SKM-1 treated with dmso at 0.1 percent for 144 hours (cell line): ENCODE data around the gene ZNF879.

ENCODE experiments used
- DNase-seq: peaks from one replicate; lab custom pipeline; 2025; ENCODE audit not compliant: unreplicated experiment; lab: John Stamatoyannopoulos, UW

The ZNF879 gene

DNA sequence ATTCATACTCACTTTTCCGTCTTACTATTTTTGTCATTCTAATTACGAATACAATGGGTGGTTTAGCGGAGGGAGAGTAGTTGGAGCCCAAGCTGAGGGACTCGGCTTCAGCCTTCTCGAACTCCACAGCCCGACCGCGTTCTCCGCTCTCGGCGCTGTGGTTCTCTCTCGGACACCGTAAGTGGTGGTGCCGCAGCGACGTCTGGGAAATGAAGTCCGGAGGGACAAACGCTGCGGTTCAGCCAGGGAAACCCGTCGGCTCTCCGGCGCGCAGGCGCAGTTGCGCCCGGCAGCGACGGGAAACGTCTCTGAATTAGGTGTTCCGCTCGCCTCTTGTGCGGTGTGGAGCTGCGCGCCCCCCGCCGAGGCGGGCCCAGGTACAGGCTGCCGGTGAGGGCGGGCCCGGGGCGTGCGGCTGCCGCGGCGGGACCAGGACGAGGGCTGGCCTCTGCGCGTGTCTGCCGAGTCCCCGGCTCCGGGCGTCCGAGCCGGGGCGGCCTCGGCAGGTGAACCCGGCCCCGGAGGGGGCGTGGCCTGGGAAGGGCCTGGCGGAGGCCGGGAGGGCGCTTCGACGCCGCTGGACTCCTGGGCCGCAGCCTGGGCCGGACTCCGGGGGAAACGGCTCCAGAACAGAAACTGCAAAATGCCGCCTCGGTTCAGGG, at the start of gene ZNF879:
Gene ZNF879 (plus strand): TSS at position 277 of the 662 bp plus-strand sequence. CDS start 1,201 bp downstream, outside the sequence.
- DNase-seq = peak; percentile 91

- DNase-seq = no peak
Observed at GRCh38 chr5:178981381-178981780, 42.2 kb upstream of the ZNF879 start.

GRCh38 chr5:178982941-178983340, 40.7 kb upstream of the ZNF879 start:
- DNase-seq = no peak

DNA sequence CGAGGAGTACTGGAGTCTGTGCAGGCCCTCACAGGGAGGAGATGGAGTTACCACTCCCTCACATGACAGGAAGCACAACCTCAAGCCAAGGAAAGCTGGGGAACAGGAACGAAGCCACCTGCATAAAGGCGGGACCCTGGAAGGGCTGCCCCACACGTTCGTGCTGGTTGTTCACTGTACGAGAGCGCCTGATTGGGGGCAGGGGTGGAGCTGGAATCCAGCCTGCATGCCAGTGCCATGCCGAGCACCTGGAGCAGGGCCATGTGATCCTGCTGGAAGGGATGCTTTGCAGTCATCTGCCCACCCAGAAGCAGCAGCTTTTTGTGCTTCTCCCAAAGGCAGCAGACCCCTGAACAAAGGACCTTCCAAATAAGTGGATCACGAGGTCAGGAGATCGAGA, 39.9 kb upstream of the ZNF879 start:
- no peak for DNase-seq

DNA sequence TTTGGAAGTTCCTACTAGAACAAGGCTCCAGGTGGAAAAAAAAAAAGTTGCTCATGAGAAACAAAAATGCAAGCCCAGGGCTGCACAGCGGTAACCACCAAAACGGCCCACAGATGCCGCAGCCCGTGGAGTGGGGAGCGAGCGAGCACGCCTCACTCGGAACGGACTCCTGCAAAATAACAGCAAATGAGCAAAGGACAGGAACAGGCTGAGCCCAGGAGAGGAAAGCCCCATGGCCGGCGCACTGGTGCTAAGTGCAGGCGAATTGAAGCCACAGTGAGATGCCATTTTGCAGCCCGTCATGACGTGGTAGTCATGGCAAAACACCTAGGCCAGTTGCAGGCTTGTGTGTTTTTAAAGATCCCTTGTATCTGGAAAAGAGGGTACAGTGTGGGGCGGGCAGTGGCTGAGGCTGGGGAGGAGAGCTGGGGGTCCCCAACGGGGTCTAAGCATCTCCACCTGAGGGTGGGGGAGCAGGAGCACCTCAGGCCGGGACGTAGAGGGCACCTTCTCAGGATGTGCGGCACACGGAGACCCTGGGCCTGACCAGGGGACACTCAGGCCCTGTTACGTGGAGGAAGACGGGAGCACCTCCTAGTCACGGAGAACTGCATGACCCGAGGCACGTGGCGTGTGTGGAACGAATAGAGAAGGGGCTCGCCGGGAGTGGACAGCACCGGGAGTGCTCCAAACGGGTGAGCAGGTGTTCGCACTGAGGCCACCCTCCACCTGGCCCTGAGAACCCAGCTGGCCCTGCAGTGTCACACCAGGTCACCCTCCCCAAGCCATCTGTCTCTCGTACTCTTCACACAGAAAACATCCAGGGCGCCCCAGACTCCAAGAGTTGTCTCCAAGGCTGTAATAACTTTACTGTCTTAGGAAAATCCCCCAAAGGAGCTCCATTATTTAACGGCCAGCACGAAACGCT, 39.2 kb upstream of the ZNF879 start:
- no peak for DNase-seq

- no peak for DNase-seq
Observed at GRCh38 chr5:178986326-178986960, 37.2 kb upstream of the ZNF879 start.

GRCh38 chr5:178988436-178989220, 35.0 kb upstream of the ZNF879 start:
- DNase-seq = no peak

DNA sequence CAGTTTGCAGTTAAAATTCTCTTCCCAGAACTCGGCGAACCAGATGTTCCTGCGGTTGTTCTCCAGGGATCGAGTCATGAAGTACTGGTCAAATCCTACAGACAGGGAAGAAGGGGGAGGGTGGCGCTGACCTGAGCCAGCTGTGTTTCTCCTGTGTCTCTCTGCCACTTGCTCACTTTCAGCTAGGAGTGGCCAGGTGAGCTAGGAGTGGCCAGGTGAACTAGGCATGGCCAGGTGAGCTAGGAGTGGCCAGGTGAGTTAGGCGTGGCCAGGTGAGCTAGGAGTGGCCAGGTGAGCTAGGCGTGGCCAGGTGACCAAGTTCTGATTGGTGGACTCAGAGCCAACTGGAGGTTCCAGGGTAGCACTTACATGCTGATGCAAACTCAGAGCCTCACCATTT, 34.3 kb upstream of the ZNF879 start:
- no peak for DNase-seq

- no peak for DNase-seq
Observed at GRCh38 chr5:178990491-178990890, 33.1 kb upstream of the ZNF879 start.

DNA sequence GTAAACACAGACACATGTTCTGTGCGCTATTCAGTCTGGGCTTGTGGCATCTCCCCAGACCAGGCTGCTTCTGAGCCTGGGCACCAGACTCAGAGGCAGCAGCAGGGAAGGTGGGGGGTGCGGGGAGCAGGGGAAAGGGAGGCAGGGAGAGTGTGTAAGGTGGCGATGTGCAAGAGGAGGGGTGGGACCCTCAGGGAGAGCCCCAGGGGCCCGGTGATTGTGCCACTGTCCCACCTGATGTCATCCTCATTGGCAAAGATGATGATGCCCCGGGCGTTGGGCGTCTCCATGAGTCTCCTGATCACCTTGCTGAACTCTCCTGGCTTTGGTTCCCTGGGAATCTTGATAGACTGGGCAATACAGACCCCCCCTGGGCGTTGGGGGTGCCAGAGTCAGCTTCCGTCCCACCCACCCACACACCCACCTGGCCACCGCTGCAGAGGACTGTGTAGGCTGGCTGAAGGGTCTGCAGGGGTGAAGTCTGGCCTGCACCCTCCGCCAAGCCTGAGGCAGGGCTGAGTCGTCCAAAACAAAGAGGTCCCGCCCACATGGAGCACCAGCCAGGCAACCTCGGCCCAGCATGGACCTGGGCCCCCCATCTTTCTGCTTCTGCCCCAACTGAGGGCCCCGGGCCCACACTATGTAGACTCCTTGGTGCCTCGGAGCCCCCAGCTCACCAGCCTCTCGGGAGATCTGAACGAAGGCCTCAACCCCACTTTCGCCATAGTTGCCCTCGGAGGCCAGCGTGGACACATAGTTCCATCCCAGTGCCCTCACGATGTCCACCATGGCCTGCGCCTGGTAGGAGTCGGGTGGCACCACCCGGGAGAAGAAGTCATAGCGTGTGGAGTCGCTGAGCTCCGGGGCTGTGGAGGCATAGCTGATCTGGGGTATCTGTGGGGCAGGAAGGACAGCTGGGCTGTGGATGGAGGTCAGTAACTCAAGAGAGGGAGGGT, 32.1 kb upstream of the ZNF879 start:
- no peak for DNase-seq

GRCh38 chr5:178992291-178992895, 31.2 kb upstream of the ZNF879 start:
- no peak for DNase-seq

DNA sequence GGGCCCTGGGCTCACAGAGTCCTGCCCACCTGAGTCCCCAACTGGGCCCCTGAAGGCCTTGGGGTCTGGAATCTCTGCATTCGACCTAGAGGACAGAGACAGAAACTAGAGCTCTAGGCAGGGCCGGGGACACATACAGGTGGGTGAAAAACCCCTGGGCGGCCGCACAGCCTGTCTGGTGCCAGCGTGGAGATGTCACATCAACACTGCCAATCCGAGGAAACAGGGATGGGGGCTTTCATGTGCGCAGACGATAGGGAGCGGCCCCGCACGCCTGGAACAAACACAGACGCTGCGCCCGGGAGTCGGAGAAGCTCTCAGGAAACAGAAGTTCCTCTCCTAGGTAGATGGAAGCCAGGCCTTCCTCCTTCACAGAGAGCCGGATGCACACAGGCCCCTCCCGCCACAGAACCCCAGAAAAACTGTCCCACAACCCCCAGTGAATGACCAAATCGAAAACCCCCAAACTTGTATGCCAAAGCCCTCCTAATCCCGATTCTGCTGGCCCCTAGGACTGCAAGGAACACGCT, 30.3 kb upstream of the ZNF879 start:
- DNase-seq = no peak

GRCh38 chr5:178993955-178994579, 29.5 kb upstream of the ZNF879 start:
- no peak for DNase-seq

DNA sequence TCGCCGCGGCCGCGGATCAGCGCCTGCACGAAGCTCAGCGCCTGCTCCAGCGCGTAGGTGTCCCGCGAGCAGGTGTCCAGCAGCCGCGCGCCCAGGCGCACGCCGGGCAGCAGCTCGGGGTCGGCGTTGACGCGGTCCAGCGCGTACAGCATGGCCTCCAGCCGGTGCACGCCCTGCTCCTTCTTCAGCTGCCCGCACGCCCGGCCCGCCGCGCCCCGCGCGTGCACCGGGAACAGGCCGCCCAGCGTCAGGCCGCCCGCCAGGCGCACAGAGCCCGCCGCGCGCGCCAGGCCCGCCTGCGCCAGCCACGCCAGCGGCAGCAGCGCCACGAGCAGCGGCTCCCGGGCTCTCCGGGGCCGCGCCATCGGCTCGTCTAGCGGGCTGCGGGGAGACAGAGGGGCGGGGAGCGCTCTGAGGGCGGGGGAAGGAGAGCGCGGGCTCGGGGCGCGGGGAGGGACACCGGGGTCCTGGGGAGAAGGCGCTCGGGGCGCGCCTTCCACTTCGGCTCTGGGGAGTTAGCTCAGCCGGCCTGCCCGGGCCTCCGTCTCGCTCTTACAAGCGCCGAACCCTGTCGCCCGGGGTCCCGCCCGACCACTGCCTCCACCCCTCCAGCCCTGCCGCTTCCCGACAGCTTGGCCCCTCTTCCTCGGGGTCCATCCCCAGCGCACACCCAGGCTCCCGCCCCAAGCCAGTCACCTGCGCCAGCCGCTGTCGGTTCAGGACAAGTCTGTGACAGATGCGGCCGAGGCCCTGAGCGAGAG, 28.8 kb upstream of the ZNF879 start, which contains the start of gene GRM6:
Gene GRM6 (minus strand): TSS at position 741 of the 761 bp plus-strand sequence. CDS start 376 bp downstream, at position 365.
- no peak for DNase-seq

DNA sequence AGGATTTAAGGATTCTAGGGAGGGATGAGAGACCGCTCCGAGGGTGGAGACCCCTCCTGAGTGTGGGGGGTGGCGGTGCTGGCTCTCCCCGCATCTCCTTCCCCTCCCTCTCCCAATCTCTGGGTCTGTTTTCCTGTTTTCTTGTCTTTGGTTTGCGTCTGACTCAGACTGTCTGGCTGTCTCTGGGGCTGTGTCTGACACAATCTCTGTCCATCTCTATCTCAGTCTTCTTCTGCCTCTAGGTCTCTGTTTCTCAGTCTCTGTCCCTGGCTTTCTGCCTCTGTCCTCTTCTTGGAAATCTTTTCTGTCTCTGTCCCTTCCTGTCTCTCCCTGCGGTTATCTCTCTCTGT, 28.3 kb upstream of the ZNF879 start:
- no peak for DNase-seq

DNA sequence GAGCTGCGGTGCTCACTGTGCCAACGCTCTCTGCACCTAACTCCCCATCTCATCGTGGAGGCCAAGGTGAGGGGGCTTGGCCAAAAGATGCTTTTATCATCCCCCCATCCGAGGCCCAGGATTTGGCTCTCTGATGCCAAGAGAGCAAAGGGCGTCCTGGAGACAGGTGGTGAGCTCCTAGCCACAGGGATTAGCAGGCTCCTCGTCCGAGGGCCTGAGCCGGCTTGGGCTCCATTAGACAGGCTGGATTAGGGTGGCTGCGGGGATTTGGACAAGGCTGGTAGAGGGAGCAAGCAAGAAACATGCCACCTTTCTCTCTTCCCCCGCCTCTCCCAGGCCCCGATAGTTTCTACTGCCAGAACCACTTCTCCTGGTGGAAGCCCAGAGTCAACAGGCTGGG, 27.4 kb upstream of the ZNF879 start:
- DNase-seq = no peak

DNA sequence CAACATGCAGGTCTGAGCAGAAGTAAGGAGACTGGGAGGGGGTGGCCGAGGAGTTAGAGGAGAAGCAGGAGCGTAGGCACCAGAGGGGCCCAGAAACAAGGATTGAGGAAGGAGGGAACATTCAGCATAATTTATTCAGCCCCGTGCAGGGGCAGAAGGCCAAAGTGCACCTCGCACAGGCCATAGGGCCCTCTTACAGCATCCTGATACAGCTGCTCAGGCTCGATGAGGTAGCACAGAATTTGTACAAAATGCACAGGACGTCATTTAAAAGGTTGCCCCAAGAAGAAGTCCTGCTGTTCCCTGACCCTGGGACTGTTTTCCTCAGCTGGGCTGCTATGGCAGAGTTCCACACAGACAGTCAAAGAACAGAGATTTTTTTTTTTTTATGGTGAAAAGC, 26.4 kb upstream of the ZNF879 start:
- no peak for DNase-seq

GRCh38 chr5:178998441-178998840, 25.2 kb upstream of the ZNF879 start:
- no peak for DNase-seq
